Body of pancreas (tissue), 4 donors: Measurements from ENCODE around the gene CFDP1. TPM values are rescaled to one million over a fixed set of nuclear protein-coding genes. Genes with fewer than 3 reads are reported as not detected.

Source experiments
- ATAC-seq: fragments of 150-250 bp; one replicate; pipeline ENCODE4 v1.9.1; 2016
- DNase-seq, 4 donors: peaks; one replicate each; pipeline ENCODE4 v3.0.0-alpha.2; 2019
- H3K27ac ChIP-seq, 4 donors: fragments of 200-600 bp; sonication (generic); 1 replicate in 3 of 4; 2 replicates in 1 of 4; pipeline versions ENCODE4 v1.5.1 to v1.6.1; 2016 to 2019; ENCODE audit warnings: mild to moderate bottlenecking in 1 of 4, mixed read lengths in 1 of 4, moderate library complexity in 1 of 4
- H3K27me3 ChIP-seq, 2 donors: fragments of 200-600 bp; sonication (generic); one replicate each; pipeline ENCODE4 v1.6.0; 2016; ENCODE audit warnings: mild to moderate bottlenecking in 1 of 2
- H3K36me3 ChIP-seq, 2 donors: fragments of 200-600 bp; sonication (generic); replicated peaks in 1 of 2; 2 replicates each; pipeline ENCODE4 v1.5.1; 2016; ENCODE audit warnings: low read depth in 2 of 2; ENCODE audit not compliant: insufficient read depth in 1 of 2
- H3K4me1 ChIP-seq: fragments of 200-600 bp; sonication (generic); one replicate; pipeline ENCODE4 v1.6.0; 2016
- H3K4me3 ChIP-seq, 2 donors: fragments of 200-600 bp; sonication (generic); 1 replicate in 1 of 2; 2 replicates in 1 of 2; pipeline ENCODE4 v1.5.1; 2016 to 2019
- H3K9me3 ChIP-seq, 3 donors: fragments of 200-600 bp; sonication (generic); 1 replicate in 2 of 3; 2 replicates in 1 of 3; pipeline ENCODE4 v1.5.1; 2016
- CTCF ChIP-seq, 7 experiments: fragments of 450-650 bp in 4 of 7; fragments of 200-600 bp in 3 of 7; sonication (generic) in 3 of 7; IDR thresholded peaks; one replicate each; pipeline ENCODE4 v1.5.1; 2016 to 2019; ENCODE audit warnings: antibody characterized with exemption in 7 of 7
- POLR2A ChIP-seq, 3 donors: fragments of 450-650 bp; IDR thresholded peaks; one replicate each; pipeline ENCODE4 v1.6.1; 2016; ENCODE audit warnings: antibody characterized with exemption in 3 of 3, mild to moderate bottlenecking in 2 of 3
- WGBS, 2 donors: methylation state at CpG; one replicate each; pipeline ENCODE4 v1.1.5; 2017; 5-methylcytosine and 5-hydroxymethylcytosine counted together
- intact Hi-C: fragments of 100-400 bp; cut with DNase I; formaldehyde crosslinking; loops from one replicate; pipeline ENCODE4 v1.15.1; 2023
- total RNA-seq, 2 donors: library from RNA; depleted of rRNA; stranded (reverse); fragments of >200 nt; gene quantifications; one replicate each; pipeline ENCODE4 v1.1.0, GENCODE V29; 2016

CFDP1 gene
- total RNA-seq, 2 donors from 2014 or later = 34.0 to 65.3 TPM

DNA sequence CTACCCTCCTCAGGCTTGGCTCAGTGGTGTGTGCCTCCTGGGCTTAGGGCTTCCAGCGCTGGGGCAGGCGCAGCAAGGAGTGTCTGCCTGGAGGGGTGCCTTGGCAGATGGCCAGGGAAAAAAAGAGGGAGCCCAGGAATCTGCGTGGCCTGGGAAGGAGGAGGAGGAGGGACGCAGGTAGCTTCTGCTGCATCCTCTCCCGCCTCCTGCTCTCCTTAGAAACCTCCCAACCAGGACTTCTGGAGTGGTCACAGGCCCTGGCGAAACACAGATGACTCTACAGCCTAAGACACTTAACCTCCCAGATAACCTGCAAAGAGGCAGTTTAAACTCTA is 174.5 kb downstream of the CFDP1 start:
- Histone ChIP-seq H3K27me3 (no peaks in the 10 kb centered on the region), H3K27ac (no peak overlapping the region), H3K4me3 (no peak overlapping the region), H3K4me1 (peaks cover 66% of the 10 kb centered on the region), H3K36me3 (no peaks in the 10 kb centered on the region), H3K9me3 (no peaks in the 10 kb centered on the region)
- intact Hi-C loops = loop anchor here (10.0 kb wide), 1 partner anchor 46 kb away; no protein-coding TSS in a partner anchor
- DNase-seq = peak in 1 of 4 donors; percentile 15
- ATAC-seq = no peak
- WGBS, 2 donors = 92% methylated on average over 6 of the region's 6 CpGs
- TF ChIP-seq POLR2A (IDR thresholded peaks at IDR 0.05) (no peak), CTCF (IDR thresholded peaks at IDR 0.05) (no peak)

DNA sequence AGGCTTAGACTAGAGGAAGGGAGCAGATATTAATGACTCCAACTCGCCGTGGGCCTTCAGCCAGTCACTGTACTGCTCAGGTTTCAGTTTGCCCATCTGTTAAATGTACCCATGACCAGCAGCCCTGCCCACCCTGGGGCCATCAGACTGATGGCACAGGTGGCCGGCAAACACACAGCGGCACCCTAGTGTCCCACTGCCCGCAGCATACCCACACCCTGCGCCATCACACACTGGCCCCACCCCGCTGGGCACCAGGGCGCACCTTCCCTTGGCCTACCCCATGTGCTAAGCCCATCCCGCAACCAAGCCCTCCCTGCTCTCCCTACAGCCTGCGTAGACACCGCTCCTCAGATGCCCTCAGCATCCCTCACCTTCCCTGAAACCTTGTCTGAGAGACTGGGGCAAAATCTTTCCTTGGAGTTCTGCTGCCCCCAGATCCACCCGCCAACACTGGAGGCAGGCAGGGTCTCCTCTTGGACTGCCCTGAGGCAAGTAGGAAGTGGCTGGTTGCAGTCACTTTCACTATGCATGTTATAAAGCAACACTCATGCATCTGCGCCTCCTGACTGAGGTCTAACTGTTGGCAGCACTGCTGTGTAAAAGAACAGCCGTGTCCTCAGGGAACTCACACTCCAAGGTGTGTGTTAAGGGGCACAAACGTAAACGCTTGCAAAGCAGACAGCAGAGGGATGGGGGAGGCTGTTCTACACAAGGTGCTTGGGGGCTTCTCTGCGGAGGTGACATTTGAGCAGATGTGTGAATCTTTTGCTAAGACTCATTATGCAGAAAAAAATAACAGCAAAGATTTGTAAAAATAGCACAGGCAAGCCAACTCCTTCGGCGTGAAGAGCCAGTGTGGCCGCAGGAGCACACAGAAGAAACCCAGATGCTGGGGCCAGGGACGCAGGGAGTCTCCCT is 175.2 kb downstream of the CFDP1 start:
- 83 to 84% methylated on average over 19 to 21 of the region's 21 CpGs for WGBS, 2 donors
- Histone ChIP-seq H3K4me1 (peaks cover 66% of the 10 kb centered on the region), H3K27ac (peak overlapping the region in 1 of 4 donors; percentile 15), H3K36me3 (no peaks in the 10 kb centered on the region), H3K9me3 (no peaks in the 10 kb centered on the region), H3K4me3 (no peak overlapping the region), H3K27me3 (no peaks in the 10 kb centered on the region)
- no peak for DNase-seq
- no peak for ATAC-seq
- intact Hi-C loops = loop anchor here (10.0 kb wide), 1 partner anchor 47 kb away; no protein-coding TSS in a partner anchor
- TF ChIP-seq POLR2A (IDR thresholded peaks at IDR 0.05) (no peak), CTCF (IDR thresholded peaks at IDR 0.05) (no peak)

DNA sequence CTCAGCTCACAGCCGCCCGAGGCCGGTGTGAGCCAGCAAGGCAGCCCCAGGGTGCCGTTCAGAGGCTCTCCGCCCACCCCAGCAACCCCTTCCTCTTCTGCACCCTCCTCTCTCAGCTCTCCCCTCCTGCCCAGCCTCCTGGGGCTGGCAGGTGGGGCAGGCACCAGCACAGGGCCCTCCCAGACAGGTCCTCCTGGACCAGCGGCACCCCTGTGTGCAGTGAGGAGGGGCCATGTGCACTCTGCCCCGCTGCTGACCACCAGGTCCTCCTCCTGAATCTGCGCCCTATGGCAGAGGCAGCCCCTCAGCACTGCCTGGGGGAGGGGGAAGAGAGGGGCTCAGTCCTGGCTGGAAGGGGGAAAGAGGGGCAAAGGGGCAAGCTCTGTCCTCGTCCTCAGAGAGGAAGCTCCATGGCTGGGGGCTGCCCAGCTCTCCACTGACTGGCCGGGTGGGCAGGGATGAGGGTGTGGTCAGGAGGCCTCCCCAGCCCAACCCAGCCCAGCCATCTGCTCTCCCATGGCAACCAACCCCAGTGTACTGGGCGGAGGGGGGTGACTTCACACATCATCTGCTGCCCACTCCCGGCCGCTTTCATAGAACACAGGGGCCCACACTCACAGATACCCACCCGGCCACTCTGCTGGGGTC is 176.5 kb downstream of the CFDP1 start:
- Histone ChIP-seq H3K27me3 (no peaks in the 10 kb centered on the region), H3K27ac (peak overlapping the region in 3 of 4 donors; percentile 30 to 62 (median 53)), H3K4me3 (no peak overlapping the region), H3K36me3 (no peaks in the 10 kb centered on the region), H3K9me3 (no peaks in the 10 kb centered on the region), H3K4me1 (peaks cover 66% of the 10 kb centered on the region)
- ATAC-seq (no peak), DNase-seq (peak in 2 of 4 donors; percentile 28 to 34)
- WGBS, 2 donors = 59 to 72% methylated on average over 7 to 14 of the region's 14 CpGs
- TF ChIP-seq CTCF (IDR thresholded peaks at IDR 0.05) (no peak), POLR2A (IDR thresholded peaks at IDR 0.05) (no peak)
- intact Hi-C loops = loop anchor here (10.0 kb wide), 1 partner anchor 48 kb away; no protein-coding TSS in a partner anchor

- ATAC-seq (no peak), DNase-seq (peak in 3 of 4 donors; percentile 26 to 42 (median 41))
- WGBS, 2 donors = 64 to 65% methylated on average over 5 to 12 of the region's 12 CpGs
- no peaks in the 10 kb centered on the region for H3K36me3 ChIP-seq
- intact Hi-C loops = loop anchor here (10.0 kb wide), 1 partner anchor 49 kb away; no protein-coding TSS in a partner anchor
- no peaks in the 10 kb centered on the region for H3K9me3 ChIP-seq
- H3K4me3 ChIP-seq = no peak overlapping the region
- H3K27ac ChIP-seq = peak overlapping the region in 3 of 4 donors; percentile 26 to 62 (median 53)
- H3K27me3 ChIP-seq = no peaks in the 10 kb centered on the region
- H3K4me1 ChIP-seq = peaks cover 61% of the 10 kb centered on the region
- TF ChIP-seq CTCF (IDR thresholded peaks at IDR 0.05) = no peak
- TF ChIP-seq POLR2A (IDR thresholded peaks at IDR 0.05) = no peak
Measured at GRCh38 chr16:75256059-75256571, 177.2 kb downstream of the CFDP1 start.
